GM18873 (cell line): ENCODE results near the gene FBXL17.

Experiments
- ATAC-seq: cut with Tn5 transposase; IDR thresholded peaks from one replicate; pipeline ENCODE4 v1.9.1; 2021; ENCODE audit warnings: mild to moderate bottlenecking, moderate library complexity, moderate number of reproducible peaks; ENCODE audit not compliant: unreplicated experiment, low FRiP score

The FBXL17 gene

DNA sequence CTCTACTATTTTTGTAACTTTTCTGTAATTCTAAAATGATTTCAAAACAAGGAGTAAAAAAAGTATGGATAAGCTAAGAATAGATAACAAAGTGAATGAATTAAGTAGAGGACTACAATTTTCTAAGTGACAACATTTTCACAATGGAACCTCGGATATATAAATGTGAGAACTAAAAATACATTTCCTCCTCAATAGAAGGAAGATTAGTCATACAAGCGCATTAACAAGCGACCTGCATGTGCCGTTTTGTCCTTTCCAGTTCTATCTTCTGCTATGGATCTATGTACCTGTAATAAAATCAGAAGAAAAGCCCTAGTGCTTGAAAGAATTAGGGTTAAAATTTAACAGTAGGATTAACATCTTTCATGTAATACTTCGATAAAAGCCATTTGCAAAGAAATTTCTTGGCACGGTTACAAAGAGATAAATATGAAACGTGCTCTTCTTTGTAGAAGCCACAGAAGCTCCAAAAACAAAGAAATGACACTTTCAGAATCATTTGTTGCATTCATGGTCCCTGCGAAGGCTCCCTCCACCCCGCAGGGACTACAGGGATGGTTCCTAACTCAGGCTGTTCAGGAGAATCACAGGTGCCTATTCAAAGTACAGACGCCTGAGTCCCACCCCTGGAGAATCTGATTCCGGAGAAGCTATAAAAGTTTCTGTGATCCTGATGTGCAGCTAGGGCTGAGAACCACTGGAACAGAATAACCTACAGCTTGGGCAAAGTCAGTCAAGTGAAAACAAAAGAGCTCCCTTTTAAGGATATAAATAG is 494.5 kb downstream of the FBXL17 start:
- ATAC-seq = no peak

DNA sequence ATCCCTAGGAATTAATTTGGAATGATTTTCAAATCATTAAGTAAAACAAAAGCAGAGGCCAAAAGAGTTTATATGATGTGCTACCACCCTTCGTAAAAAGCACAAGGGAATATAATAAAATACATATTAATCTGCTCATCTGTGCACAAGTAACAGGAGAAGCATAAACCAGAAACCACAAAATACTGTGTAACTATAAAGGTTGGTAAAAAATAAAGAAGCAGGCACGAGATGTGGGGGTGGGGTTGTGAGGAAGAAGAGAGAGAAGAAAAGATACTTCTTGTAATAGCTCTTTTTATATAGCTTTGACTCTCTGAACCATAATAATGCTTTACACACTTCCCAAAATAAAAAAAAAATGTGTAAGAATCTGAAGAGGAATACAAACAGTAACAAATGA is 496.3 kb downstream of the FBXL17 start:
- no peak for ATAC-seq

DNA sequence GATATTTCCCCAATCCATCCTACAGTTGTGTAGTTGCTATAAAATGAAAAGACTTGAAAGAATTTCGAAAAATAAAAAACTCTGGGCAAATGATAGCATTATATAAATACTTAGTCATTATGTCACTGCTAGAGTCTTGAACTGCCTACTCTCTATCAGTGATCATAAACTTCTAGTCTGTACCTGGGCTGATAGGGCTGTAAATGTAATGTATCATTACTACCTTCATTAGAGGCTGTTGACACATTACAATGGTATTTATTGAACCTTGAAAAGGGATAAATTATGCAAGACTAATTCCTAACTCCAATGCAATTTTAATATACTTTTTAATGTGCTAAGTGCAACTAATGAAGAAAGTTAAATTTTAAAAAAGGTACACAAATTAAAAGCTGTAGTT is 497.0 kb downstream of the FBXL17 start:
- no peak for ATAC-seq

DNA sequence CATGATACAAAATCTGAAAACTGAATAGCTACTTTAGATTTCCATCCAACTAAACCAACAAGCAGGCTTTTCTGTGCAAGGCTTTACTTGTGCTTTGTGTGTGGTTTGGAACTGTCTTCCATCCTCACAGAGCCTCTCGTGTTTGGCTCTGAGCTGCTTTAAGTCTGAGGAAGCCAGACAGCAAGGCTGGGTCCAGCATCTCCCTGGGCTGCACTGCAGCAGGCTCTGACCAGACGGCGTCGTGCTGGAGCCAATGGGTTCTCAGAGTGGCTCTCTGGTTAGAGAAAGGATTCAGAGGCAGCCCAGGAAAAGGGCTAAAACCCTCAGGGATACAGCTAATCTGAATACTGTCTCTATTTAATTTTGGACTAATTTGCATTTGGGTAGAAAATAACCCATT is 503.2 kb downstream of the FBXL17 start:
- ATAC-seq = no peak

DNA sequence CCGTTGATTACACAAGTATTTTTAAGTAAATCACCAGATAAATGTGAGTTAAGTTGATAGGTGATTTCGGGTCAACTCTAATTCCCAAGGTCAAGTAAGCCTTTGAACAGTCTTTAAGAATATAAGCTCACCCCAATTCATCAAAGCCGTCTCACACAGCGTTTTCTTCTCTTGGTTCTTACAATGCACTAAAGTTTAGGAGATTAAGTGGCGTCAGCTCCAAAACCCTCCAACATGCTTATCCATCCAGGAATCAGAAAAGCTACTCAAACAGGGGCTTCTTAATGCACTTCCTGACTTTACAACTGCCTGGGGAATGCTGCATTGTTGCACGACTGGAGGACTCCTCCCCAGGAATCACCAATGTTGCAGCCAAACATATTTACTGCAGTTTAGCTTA is 505.0 kb downstream of the FBXL17 start:
- no peak for ATAC-seq

DNA sequence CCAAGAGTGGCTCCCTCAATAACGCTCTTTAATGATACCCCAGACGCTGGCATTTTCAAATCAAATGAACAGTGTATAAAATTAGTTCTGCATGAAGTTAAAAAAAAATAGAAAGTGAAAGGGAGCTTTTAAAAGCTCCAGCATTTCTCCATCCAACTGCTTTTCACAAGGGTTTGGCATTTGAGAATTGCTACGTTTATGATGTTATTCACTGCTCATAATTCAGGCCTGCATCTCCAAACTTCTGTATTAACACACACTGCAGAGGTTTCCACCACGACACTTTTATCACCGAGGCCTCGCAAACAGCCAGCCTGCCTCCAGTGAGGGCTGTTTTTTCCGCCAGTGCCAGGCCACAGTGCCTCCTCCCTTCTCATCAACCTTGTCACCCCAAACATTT is 505.6 kb downstream of the FBXL17 start:
- ATAC-seq = no peak

DNA sequence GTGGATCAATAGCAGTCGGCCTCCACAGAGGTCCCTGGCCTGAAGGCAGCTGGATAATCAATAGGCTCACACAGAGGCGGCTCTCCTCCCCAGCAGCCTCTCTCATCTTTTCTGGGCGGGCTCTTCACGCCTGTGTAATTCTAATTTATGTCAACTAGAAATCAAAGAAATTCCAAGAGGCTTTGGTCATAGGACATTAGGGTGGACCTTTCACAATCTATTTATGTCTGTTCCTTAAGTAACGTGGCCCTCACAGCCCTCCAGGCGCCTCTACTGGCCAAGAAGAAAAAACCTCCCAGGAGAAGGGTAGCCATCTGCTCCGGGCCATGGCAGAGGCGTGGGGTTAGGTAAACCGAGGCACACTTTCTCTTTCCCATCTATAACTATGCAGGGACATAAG is 506.1 kb downstream of the FBXL17 start:
- no peak for ATAC-seq

DNA sequence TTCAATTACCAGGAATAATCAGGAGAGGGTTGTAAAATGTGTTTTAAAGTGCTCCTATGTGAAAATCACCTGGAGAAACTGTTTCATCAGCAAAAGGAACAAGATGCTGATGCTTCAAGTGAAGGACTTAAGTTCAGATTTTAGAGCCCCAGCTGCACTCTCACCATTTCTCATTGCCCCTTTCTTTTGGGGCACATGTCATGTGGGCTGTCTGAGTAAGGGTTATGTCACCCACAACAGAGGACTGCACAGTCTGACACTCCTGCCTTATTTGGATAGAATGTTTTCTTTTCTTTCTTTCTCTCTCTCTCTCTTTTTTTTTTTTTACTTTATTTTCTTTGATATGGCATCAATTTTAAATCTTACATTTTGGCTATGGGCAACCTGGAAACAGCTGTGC is 507.1 kb downstream of the FBXL17 start:
- no peak for ATAC-seq

DNA sequence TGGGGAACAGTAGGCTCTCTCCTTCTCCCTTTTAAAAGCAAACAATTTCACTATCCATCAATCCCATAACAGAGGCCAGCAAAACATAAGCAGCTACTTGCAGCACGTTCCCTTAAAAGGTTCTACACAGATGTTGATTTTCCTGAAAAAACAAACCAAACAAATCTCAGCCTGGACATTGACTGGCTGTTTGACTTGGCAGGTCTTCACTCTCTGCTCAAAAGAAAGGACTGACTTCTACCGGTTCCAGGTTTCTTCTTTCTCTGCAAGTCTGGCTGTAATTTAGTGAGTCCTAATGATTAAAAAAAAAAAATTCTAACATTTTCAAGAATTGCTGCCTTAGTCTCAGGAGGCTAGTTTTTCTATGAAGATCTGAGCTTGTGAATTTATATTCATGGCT is 508.0 kb downstream of the FBXL17 start:
- no peak for ATAC-seq

DNA sequence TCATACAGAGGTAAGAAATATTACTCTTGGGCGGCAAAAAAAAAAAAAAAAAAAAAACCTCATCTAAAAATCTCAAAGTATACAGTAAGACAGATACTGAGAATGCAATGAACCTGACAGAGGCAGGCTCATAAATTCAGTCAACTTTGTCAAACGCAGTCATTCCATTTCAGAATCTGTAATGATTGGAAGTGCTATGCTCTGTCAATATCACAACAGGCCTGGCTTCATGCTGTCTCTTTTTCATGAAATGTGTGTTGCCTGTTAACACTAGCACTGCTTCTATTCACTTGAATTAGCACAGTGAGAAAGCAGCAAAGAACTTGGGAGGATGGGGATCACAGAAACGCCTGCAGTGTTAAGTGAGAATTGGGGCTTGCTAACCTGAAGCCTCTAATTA is 510.9 kb downstream of the FBXL17 start:
- no peak for ATAC-seq

DNA sequence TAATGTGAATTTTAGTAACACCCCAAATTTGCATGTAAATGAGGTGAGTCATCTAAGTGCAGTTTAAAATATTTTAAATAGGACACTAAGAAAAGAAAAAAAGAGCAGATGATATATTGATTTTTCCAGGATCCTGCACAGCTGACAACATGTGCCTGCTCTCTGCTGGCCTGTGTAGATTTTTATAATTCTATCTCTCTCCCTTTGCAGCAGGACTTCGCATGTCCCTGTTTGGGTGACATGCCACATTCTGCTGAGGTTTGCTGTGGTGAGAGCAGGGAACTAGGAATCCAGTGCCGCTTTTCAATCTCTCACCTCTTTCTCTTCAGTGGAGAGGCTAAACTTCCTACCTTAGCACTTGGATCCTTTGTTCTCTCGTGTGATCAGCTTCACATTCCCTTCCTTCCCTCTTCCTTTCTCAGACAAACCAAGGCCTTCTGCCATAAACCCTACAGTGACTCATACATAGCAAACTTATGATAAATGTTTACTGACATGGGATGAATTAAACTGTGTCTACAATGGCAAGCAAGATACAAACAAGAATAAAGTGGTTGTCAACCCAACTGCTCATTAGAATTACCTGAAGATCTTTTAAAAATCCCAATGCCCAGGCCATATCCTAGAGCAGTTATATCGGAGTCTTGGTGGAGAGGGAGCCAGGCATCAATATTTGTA is 512.3 kb downstream of the FBXL17 start:
- no peak for ATAC-seq

DNA sequence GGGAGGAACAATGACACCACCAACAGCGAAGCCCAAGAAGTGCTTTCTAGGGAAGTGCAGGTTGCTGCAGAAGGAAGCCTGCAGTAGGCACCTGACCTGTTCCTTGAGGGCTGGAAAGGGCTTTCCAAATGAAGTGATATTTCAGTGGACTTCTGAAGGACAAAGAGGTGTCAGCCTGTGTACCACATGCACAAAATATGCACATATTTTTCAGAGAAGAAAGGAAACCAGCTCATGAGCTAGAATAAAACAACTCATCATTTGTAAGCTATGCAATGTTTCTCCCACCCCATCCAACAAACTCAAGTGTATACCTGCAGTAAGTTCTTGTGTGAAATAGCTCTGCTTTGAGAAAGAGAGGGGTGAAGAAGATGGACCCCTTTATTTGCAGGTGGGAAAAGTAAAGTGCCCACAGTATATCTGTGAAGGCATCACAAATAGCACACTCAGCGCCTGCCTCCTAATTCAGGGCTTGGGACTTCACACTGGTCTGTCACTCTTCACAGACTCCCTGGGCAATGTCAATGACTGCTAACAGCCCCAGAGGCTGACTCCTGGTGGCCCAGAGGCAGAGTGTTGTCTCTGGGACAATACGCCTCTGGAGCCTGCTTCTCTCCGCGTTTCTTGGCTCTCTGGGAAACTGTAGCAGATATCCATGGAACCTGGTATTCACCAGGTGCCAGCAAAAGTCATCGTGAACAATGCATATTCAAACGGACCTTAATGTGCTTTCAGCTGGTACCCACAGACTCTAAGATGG is 513.1 kb downstream of the FBXL17 start:
- ATAC-seq = no peak

DNA sequence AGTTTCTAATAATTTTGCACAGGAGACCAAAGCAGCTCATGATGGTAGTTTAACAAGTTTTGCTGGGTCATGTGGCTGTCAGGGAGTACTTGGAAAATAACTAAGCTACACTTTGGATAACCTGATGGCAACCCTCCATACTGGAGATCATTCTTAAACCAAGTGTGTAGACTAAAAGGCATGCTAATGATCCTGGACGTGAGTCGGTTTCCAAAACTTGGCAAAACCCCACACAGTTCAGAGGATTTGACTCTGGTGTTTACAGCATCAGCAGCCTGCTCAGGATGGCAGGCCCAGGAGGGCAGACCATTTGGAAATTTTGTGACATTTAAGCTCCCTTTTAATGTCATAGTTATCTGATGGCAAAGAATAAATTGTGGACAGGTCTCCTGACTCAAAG is 514.6 kb downstream of the FBXL17 start:
- ATAC-seq = no peak

DNA sequence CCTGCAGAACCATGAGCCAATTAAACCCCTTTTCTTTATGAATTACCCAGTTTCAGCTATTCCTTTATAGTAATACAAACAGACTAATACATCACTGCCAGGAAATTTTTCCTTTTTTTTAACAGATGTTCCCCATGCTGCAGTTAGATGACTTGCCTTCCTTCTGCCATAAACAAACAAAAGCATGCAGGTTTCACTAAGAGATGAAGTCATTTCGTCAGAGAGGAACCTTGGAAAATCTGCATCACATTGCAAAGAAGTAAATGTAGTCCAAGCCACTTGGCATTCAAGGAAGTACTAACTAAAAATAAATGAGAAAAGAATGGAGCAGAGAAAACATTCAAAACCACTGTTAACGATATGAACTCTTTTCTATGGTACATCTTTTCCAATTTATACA is 517.1 kb downstream of the FBXL17 start:
- ATAC-seq = no peak

DNA sequence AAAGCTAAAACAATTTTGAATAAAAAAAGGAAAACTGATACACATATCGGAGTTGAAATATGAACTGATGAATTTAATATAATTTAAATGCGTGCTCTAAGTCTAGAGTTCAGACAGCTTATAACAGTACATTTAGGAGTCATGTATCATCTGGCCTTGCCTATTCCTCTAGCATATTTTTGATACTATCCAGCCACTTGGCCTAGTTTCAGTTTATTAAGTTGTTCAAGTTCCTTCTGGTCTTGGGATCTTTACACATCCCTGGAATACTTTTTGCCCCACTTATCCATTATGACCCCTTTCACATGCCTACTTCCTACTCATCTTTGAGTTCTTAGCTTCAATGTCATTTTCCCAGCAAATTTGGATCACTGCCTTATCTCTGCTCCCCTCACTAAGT is 518.8 kb downstream of the FBXL17 start:
- ATAC-seq = no peak

DNA sequence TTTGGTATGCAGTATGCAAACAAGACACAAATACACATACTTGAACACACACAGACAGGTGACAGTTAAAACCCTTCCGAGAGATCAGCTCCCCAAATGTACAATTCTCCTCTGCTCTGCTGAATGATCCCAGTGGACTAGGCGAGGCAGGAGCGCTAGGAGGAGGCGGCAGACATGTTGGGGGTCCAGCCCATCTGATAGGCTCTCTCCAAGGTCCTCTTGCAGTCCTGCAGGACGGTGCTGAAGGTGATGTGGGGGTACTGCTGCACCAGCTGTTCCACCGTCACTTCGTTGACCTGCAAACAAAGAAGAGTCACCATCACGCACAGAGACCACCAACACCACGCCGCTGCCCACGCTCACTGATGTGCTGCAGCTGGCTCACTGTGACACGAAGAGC is 520.3 kb downstream of the FBXL17 start:
- no peak for ATAC-seq

DNA sequence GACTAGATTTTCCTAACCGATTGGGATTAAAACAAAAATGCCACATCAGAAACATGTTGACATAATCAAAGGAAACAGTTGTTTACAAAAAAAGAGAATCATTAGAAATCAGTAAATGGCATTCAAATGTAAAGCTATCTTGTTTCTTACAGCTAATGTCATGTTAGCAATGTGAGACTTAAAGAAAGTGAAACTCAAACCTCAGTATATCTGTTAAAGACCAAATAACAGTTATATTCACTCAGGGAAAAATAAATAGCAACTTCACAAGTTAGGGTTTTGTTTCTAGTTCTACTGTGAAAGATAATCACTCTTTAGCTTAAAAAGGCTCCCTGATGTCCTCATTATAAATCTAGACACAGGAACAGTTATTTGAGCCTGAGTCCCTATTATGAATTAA is 521.9 kb downstream of the FBXL17 start:
- ATAC-seq = no peak

DNA sequence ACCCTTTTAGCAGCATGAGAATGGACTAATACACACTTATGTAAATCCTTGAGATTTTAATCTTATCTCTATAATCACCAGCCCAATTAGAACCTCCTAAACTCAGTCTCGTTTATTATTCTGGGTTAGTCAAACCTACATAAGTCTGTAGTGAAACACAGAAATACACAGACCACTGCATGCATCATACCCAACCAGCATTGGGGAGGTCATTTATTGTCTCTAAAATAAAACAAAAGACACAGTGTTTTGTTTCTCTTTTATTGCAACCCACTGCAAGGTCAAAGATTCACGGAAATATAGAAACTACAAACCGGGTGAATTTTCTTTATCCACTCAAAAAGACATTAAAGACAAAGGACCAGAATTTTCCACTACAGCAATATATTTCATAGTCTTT is 523.1 kb downstream of the FBXL17 start:
- no peak for ATAC-seq

DNA sequence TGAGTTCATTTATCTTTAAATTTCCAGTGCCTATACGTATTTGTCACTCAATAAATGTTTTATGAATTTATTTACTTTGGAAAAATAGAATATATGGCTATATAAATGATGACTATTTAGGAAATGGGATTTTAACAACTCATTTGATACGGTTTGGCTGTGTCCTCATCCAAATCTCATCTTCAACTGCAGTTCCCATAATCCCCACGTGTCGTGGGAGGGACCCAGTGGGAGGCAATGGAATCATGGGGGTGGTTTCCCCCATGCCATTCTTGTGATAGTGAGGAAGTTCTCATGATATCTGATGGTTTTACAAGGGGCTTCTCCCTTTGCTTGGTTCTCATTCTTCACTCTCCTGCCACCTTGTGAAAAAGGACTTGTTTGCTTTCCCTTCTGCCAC is 523.6 kb downstream of the FBXL17 start:
- no peak for ATAC-seq

DNA sequence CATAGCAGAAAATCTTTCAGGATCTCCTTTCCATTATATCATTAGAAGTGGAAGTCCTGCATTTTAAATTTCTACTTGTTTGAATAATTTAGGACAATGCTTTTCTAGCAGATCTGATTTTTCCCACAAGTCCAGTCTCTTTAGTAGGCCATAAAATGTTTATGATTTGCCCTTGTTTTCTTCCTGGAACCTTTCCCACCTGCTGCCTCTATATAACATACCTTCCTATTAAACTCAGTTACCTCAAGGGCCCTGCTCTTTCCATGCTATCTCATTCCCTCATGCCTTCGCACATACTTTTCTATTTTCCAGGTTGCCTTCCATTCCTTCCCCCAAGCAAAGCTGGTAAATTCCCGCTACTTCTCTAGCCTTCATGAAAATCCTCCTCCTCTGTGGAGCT is 524.1 kb downstream of the FBXL17 start:
- no peak for ATAC-seq

DNA sequence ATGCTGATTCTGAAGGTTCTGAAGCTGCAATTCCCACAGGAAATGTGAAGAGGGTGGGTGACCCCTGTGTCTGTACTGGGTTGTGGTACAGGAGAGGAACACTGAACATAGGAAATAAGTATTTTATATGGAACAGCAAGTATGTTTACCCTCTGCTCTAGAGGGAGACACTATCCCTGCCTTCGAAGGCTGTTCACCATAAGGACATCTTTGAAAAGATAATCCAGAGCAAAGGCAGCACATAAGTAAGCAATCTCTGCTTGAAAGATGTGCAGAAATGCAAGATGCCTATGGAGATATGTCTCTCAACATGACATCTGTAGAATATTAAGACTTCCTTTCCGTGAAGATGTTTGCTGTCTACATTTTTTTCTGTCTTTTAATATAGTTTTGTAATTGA is 526.7 kb downstream of the FBXL17 start:
- no peak for ATAC-seq

DNA sequence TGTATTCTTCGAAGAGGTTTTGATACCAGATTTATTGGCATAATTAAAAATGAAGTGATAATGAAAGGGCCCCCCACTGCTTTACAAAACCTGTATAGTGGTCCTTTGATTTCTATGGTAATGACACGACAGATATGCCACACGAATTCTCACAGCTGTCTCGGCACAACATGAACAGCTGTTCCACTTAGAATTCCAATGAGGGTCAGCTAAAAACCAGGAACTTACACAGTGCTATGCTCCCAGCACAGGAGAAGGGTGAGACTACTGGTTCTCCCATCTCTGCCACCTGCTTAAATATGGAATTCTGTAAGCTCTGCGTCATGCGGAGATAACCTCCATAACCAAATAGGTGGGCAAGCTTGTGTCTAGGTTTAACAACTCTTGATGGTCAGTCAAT is 528.2 kb downstream of the FBXL17 start:
- ATAC-seq = no peak
